Measurements from ENCODE around the gene SDCCAG8. TPM values are rescaled to one million over a fixed set of nuclear protein-coding genes. Genes with fewer than 3 reads are reported as not detected.

SDCCAG8 gene
- total and polyA plus RNA-seq, 4 donors: 8.5 to 25.8 (median 17.5) TPM

- peaks cover 0 to 17% (median 9%) of the 10 kb centered on the region in 4 donors for H3K4me1 ChIP-seq (ENCODE audit: control insufficient read depth in 4 of 4, insufficient read depth in 4 of 4, low read length in 3 of 4)
- TF ChIP-seq HNF4A (conservative IDR thresholded peaks at IDR 0.05): no peak
- no peak for TF ChIP-seq ATF3 (IDR thresholded peaks at IDR 0.05)
- TF ChIP-seq REST (IDR thresholded peaks at IDR 0.05): no peak
- no peak for TF ChIP-seq GABPA (IDR thresholded peaks at IDR 0.05 in 1 of 2, conservative IDR thresholded peaks at IDR 0.05 in 1 of 2)
- TF ChIP-seq MAX (IDR thresholded peaks at IDR 0.05): no peak
- TF ChIP-seq FOXA2 (IDR thresholded peaks at IDR 0.05): no peak
- no peaks in the 10 kb centered on the region for H3K9me3 ChIP-seq (ENCODE audit: control insufficient read depth in 4 of 4, low read length in 3 of 4)
- WGBS: 72% methylated on average over 4 of the region's 4 CpGs
- H3K27me3 ChIP-seq (ENCODE audit: control insufficient read depth in 4 of 4, insufficient read depth in 4 of 4, low read length in 3 of 4): no peaks in the 10 kb centered on the region
- H3K36me3 ChIP-seq (ENCODE audit: control insufficient read depth in 4 of 4, insufficient read depth in 3 of 4, low read depth in 1 of 4, low read length in 3 of 4): peaks cover 0 to 4% (median 0%) of the 10 kb centered on the region in 4 donors
- no peak overlapping the region for H3K4me3 ChIP-seq (ENCODE audit: low read depth in 1 of 3, low read length in 3 of 3)
- DNase-seq (ENCODE audit: low spot score): no peak
- H3K27ac ChIP-seq (ENCODE audit: low read depth in 1 of 2, low read length in 2 of 2): no peak overlapping the region
- H3K9ac ChIP-seq (ENCODE audit: low read depth in 1 of 2, low read length in 2 of 2): no peak overlapping the region
Measured at GRCh38 chr1:243260221-243260880, 4.5 kb downstream of the SDCCAG8 start.

DNA sequence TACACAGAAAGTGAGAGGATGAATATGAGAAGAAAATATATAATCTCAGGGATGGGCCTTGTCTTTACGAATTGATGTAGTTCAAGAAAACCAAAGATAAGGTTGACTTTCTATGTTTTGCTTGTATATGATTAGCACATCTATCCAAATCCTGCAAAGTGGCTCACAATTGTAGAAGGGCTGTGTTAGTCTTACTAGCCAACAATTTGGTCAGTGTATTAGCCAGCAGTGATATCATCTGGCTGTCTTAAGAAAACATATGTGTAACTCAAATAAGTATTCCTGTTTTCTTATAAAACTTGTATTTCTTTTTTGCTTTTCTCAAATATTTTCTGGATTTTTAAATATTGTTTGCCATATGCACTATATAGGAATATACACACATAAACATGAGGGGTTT lies 5.5 kb downstream of the SDCCAG8 start:
- no peak for DNase-seq (ENCODE audit: low spot score)
- Histone ChIP-seq H3K9ac (ENCODE audit: low read depth in 1 of 2, low read length in 2 of 2) (no peak overlapping the region), H3K36me3 (ENCODE audit: control insufficient read depth in 4 of 4, insufficient read depth in 3 of 4, low read depth in 1 of 4, low read length in 3 of 4) (peaks cover 0 to 4% (median 0%) of the 10 kb centered on the region in 4 donors), H3K4me3 (ENCODE audit: low read depth in 1 of 3, low read length in 3 of 3) (no peak overlapping the region), H3K27me3 (ENCODE audit: control insufficient read depth in 4 of 4, insufficient read depth in 4 of 4, low read length in 3 of 4) (no peaks in the 10 kb centered on the region), H3K4me1 (ENCODE audit: control insufficient read depth in 4 of 4, insufficient read depth in 4 of 4, low read length in 3 of 4) (peaks cover 0 to 11% (median 7%) of the 10 kb centered on the region in 4 donors), H3K9me3 (ENCODE audit: control insufficient read depth in 4 of 4, low read length in 3 of 4) (no peaks in the 10 kb centered on the region), H3K27ac (ENCODE audit: low read depth in 1 of 2, low read length in 2 of 2) (no peak overlapping the region)
- 95% methylated on average over 1 of the region's 1 CpG for whole genome bisulfite sequencing
- TF ChIP-seq ATF3 (IDR thresholded peaks at IDR 0.05) (no peak), EGR1 (IDR thresholded peaks at IDR 0.05; ENCODE audit: low read depth in 2 of 2) (no peak), SP1 (IDR thresholded peaks at IDR 0.05) (no peak), HNF4G (IDR thresholded peaks at IDR 0.05) (no peak), YY1 (IDR thresholded peaks at IDR 0.05) (no peak), FOXA2 (IDR thresholded peaks at IDR 0.05) (no peak), RAD21 (IDR thresholded peaks at IDR 0.05) (no peak), HNF4A (conservative IDR thresholded peaks at IDR 0.05) (no peak), RXRA (IDR thresholded peaks at IDR 0.05) (no peak), CTCF (IDR thresholded peaks at IDR 0.05; ENCODE audit: low read depth, low read length, missing input control) (no peak), TAF1 (conservative IDR thresholded peaks at IDR 0.05) (no peak), REST (IDR thresholded peaks at IDR 0.05) (no peak), MAX (IDR thresholded peaks at IDR 0.05) (no peak), GABPA (IDR thresholded peaks at IDR 0.05 in 1 of 2, conservative IDR thresholded peaks at IDR 0.05 in 1 of 2) (no peak), FOXA1 (IDR thresholded peaks at IDR 0.05) (no peak), JUND (IDR thresholded peaks at IDR 0.05) (no peak), NR2F2 (IDR thresholded peaks at IDR 0.05) (no peak)
